Umbilical cord (tissue), 2 donors: ENCODE results near the gene SYT3. TPM values are rescaled to one million over a fixed set of nuclear protein-coding genes. Genes with fewer than 3 reads are reported as not detected.
A peak's percentile ranks its signal among the peaks of the same experiment; 100 is the strongest.

Experiments used
- DNase-seq: peaks from one replicate; pipeline ENCODE4 v3.0.0-alpha.2; 2015; ENCODE audit warnings: low spot score
- total RNA-seq: library from RNA; depleted of rRNA; stranded (reverse); fragments of >200 nt; gene quantifications from one replicate; pipeline ENCODE4 v1.2.3, GENCODE V29; 2014; ENCODE audit warnings: low replicate concordance; ENCODE audit not compliant: insufficient read depth

SYT3 gene
- 0.48 TPM for total RNA-seq

- peak; percentile 25 for DNase-seq
Observed at GRCh38 chr19:50639121-50640112, at the start of gene SYT3. SYT3 (minus strand) TSS chr19:50639881; CDS start chr19:50637411, 2,470 bp downstream.

- DNase-seq, result no peak
Observed at GRCh38 chr19:50688766-50689165, 49.1 kb upstream of the SYT3 start.

GRCh38 chr19:50686310-50687032 is 46.8 kb upstream of the SYT3 start:
- no peak for DNase-seq

- peak; percentile 66 for DNase-seq
Observed at GRCh38 chr19:50679177-50680125, 39.8 kb upstream of the SYT3 start.

- no peak for DNase-seq
Observed at GRCh38 chr19:50678323-50678722, 38.6 kb upstream of the SYT3 start.

- DNase-seq, result no peak
Observed at GRCh38 chr19:50677636-50678035, 38.0 kb upstream of the SYT3 start.

GRCh38 chr19:50676625-50677197 is 37.0 kb upstream of the SYT3 start:
- no peak for DNase-seq

GRCh38 chr19:50673118-50673517 is 33.4 kb upstream of the SYT3 start:
- DNase-seq, result no peak

- DNase-seq, result no peak
Observed at GRCh38 chr19:50670102-50670380, 30.4 kb upstream of the SYT3 start.

- DNase-seq, result no peak
Observed at GRCh38 chr19:50669302-50670101, 29.8 kb upstream of the SYT3 start.

- DNase-seq, result no peak
Observed at GRCh38 chr19:50668879-50669278, 29.2 kb upstream of the SYT3 start.

GRCh38 chr19:50668416-50668815 is 28.7 kb upstream of the SYT3 start:
- no peak for DNase-seq

- no peak for DNase-seq
Observed at GRCh38 chr19:50667759-50668231, 28.1 kb upstream of the SYT3 start.

- no peak for DNase-seq
Observed at GRCh38 chr19:50667177-50667758, 27.6 kb upstream of the SYT3 start.

GRCh38 chr19:50666346-50667176 is 26.9 kb upstream of the SYT3 start:
- DNase-seq, result no peak

- no peak for DNase-seq
Observed at GRCh38 chr19:50664204-50664603, 24.5 kb upstream of the SYT3 start.

GRCh38 chr19:50663482-50663790 is 23.8 kb upstream of the SYT3 start:
- DNase-seq, result no peak

GRCh38 chr19:50662651-50663481 is 23.2 kb upstream of the SYT3 start:
- DNase-seq, result no peak
